Activated T-helper 2 cell treated with anti-CD3 and anti-CD28 coated beads, Interferon-gamma antibody, Interleukin-2, Interleukin-4, amounts not matched to agents 10 μg/mL and 5 μg/mL and 100 μg/mL, durations not matched to agents 14 hours and 24 hours and 36 hours (primary cell): ENCODE data around the gene KCNQ5. TPM values are rescaled to one million over a fixed set of nuclear protein-coding genes. Genes with fewer than 3 reads are reported as not detected.

Source experiments
- DNase-seq: peaks from one replicate; pipeline ENCODE4 v3.0.0; 2021; ENCODE audit warnings: low spot score
- H3K27ac Mint-ChIP-seq: one replicate; pipeline ENCODE4 v1.8.0; 2021; ENCODE audit warnings: mixed read lengths
- H3K27me3 Mint-ChIP-seq: one replicate; pipeline ENCODE4 v1.8.0; 2021; ENCODE audit warnings: low read depth, mixed read lengths
- H3K36me3 Mint-ChIP-seq: one replicate; pipeline ENCODE4 v1.8.0; 2021; ENCODE audit warnings: low read depth, mixed read lengths
- H3K4me1 Mint-ChIP-seq: one replicate; pipeline ENCODE4 v1.8.0; 2021; ENCODE audit warnings: low read depth, mixed read lengths
- H3K4me3 Mint-ChIP-seq: one replicate; pipeline ENCODE4 v1.8.0; 2021; ENCODE audit warnings: low read depth, mild to moderate bottlenecking, moderate library complexity, mixed read lengths
- H3K9me3 Mint-ChIP-seq: one replicate; pipeline ENCODE4 v1.8.0; 2021; ENCODE audit warnings: mixed read lengths
- intact Hi-C: fragments of 100-400 bp; cut with micrococcal nuclease; formaldehyde crosslinking; loops from one replicate; pipeline ENCODE4 v1.15.1; 2023
- total RNA-seq: library from RNA; stranded (reverse); gene quantifications from 2 replicates; pipeline ENCODE4 v1.2.3, GENCODE V29; 2022

The KCNQ5 gene
- total RNA-seq, 1 donor from 2014 or later: 15.3 TPM

- no peak for DNase-seq
- Mint-ChIP-seq H3K4me1 (peaks cover 37% of the 10 kb centered on the region), H3K27me3 (no peaks in the 10 kb centered on the region), H3K9me3 (peaks cover 3% of the 10 kb centered on the region), H3K27ac (peak overlapping the region; percentile 29), H3K36me3 (peaks cover 11% of the 10 kb centered on the region), H3K4me3 (no peak overlapping the region)
- intact Hi-C loops: loop anchor here (1.0 to 2.0 kb wide), 3 partner anchors 8 to 91 kb away; no protein-coding TSS in a partner anchor
Observed at GRCh38 chr6:72739368-72739779, 117.5 kb downstream of the KCNQ5 start.

GRCh38 chr6:72740135-72740534, 118.3 kb downstream of the KCNQ5 start:
- intact Hi-C loops: loop anchor here (2.0 kb wide), 1 partner anchor 119 kb away; no protein-coding TSS in a partner anchor
- H3K36me3 Mint-ChIP-seq: peaks cover 11% of the 10 kb centered on the region
- no peaks in the 10 kb centered on the region for H3K27me3 Mint-ChIP-seq
- no peak overlapping the region for H3K4me3 Mint-ChIP-seq
- peaks cover 37% of the 10 kb centered on the region for H3K4me1 Mint-ChIP-seq
- H3K9me3 Mint-ChIP-seq: peaks cover 3% of the 10 kb centered on the region
- no peak for DNase-seq
- peak overlapping the region; percentile 47 for H3K27ac Mint-ChIP-seq

GRCh38 chr6:72741083-72741482, 119.2 kb downstream of the KCNQ5 start:
- no peak for DNase-seq
- Mint-ChIP-seq H3K4me3 (no peak overlapping the region), H3K4me1 (peaks cover 44% of the 10 kb centered on the region), H3K27me3 (no peaks in the 10 kb centered on the region), H3K27ac (no peak overlapping the region), H3K36me3 (peaks cover 14% of the 10 kb centered on the region), H3K9me3 (peaks cover 1% of the 10 kb centered on the region)
- intact Hi-C loops: loop anchor here (2.0 kb wide), 1 partner anchor 120 kb away; no protein-coding TSS in a partner anchor

- intact Hi-C loops: no loop called here
- H3K27me3 Mint-ChIP-seq: no peaks in the 10 kb centered on the region
- H3K9me3 Mint-ChIP-seq: no peaks in the 10 kb centered on the region
- no peak for DNase-seq
- no peak overlapping the region for H3K4me3 Mint-ChIP-seq
- H3K27ac Mint-ChIP-seq: no peak overlapping the region
- H3K36me3 Mint-ChIP-seq: peaks cover 13% of the 10 kb centered on the region
- peaks cover 46% of the 10 kb centered on the region for H3K4me1 Mint-ChIP-seq
Observed at GRCh38 chr6:72742001-72742673, 120.3 kb downstream of the KCNQ5 start.

- no peak for DNase-seq
- peaks cover 5% of the 10 kb centered on the region for H3K36me3 Mint-ChIP-seq
- intact Hi-C loops: no loop called here
- no peaks in the 10 kb centered on the region for H3K9me3 Mint-ChIP-seq
- H3K27me3 Mint-ChIP-seq: no peaks in the 10 kb centered on the region
- peaks cover 24% of the 10 kb centered on the region for H3K4me1 Mint-ChIP-seq
- H3K4me3 Mint-ChIP-seq: no peak overlapping the region
- no peak overlapping the region for H3K27ac Mint-ChIP-seq
Observed at GRCh38 chr6:72746276-72746675, 124.4 kb downstream of the KCNQ5 start.

- Mint-ChIP-seq H3K36me3 (peaks cover 5% of the 10 kb centered on the region), H3K4me1 (peaks cover 15% of the 10 kb centered on the region), H3K27me3 (no peaks in the 10 kb centered on the region), H3K9me3 (no peaks in the 10 kb centered on the region), H3K4me3 (no peak overlapping the region), H3K27ac (no peak overlapping the region)
- DNase-seq: no peak
- intact Hi-C loops: loop anchor here (2.0 kb wide), 1 partner anchor 128 kb away; no protein-coding TSS in a partner anchor
Observed at GRCh38 chr6:72748759-72749158, 126.9 kb downstream of the KCNQ5 start.

- no peak for DNase-seq
- Mint-ChIP-seq H3K4me3 (no peak overlapping the region), H3K36me3 (no peaks in the 10 kb centered on the region), H3K27ac (no peak overlapping the region), H3K9me3 (no peaks in the 10 kb centered on the region), H3K27me3 (no peaks in the 10 kb centered on the region), H3K4me1 (peaks cover 10% of the 10 kb centered on the region)
- intact Hi-C loops: no loop called here
Observed at GRCh38 chr6:72755752-72756151, 133.9 kb downstream of the KCNQ5 start.

GRCh38 chr6:72757048-72757447, 135.2 kb downstream of the KCNQ5 start:
- H3K4me3 Mint-ChIP-seq: no peak overlapping the region
- H3K36me3 Mint-ChIP-seq: no peaks in the 10 kb centered on the region
- no peak for DNase-seq
- no peaks in the 10 kb centered on the region for H3K9me3 Mint-ChIP-seq
- no peak overlapping the region for H3K27ac Mint-ChIP-seq
- intact Hi-C loops: no loop called here
- peaks cover 10% of the 10 kb centered on the region for H3K4me1 Mint-ChIP-seq
- H3K27me3 Mint-ChIP-seq: no peaks in the 10 kb centered on the region

- Mint-ChIP-seq H3K4me3 (no peak overlapping the region), H3K4me1 (peaks cover 10% of the 10 kb centered on the region), H3K36me3 (no peaks in the 10 kb centered on the region), H3K9me3 (no peaks in the 10 kb centered on the region), H3K27ac (no peak overlapping the region), H3K27me3 (no peaks in the 10 kb centered on the region)
- intact Hi-C loops: no loop called here
- no peak for DNase-seq
Observed at GRCh38 chr6:72757926-72758325, 136.1 kb downstream of the KCNQ5 start.

GRCh38 chr6:72758901-72759300, 137.0 kb downstream of the KCNQ5 start:
- Mint-ChIP-seq H3K27ac (no peak overlapping the region), H3K36me3 (no peaks in the 10 kb centered on the region), H3K4me3 (no peak overlapping the region), H3K4me1 (peaks cover 10% of the 10 kb centered on the region), H3K27me3 (no peaks in the 10 kb centered on the region), H3K9me3 (no peaks in the 10 kb centered on the region)
- intact Hi-C loops: no loop called here
- DNase-seq: no peak

- no peak for DNase-seq
- intact Hi-C loops: no loop called here
- Mint-ChIP-seq H3K9me3 (no peaks in the 10 kb centered on the region), H3K27ac (no peak overlapping the region), H3K4me1 (peaks cover 10% of the 10 kb centered on the region), H3K36me3 (no peaks in the 10 kb centered on the region), H3K4me3 (no peak overlapping the region), H3K27me3 (no peaks in the 10 kb centered on the region)
Observed at GRCh38 chr6:72760114-72760793, 138.4 kb downstream of the KCNQ5 start.

GRCh38 chr6:72761761-72762160, 139.9 kb downstream of the KCNQ5 start:
- no peak overlapping the region for H3K4me3 Mint-ChIP-seq
- H3K36me3 Mint-ChIP-seq: no peaks in the 10 kb centered on the region
- intact Hi-C loops: no loop called here
- no peaks in the 10 kb centered on the region for H3K27me3 Mint-ChIP-seq
- DNase-seq: no peak
- no peak overlapping the region for H3K27ac Mint-ChIP-seq
- H3K9me3 Mint-ChIP-seq: no peaks in the 10 kb centered on the region
- H3K4me1 Mint-ChIP-seq: peaks cover 6% of the 10 kb centered on the region

- intact Hi-C loops: no loop called here
- Mint-ChIP-seq H3K36me3 (no peaks in the 10 kb centered on the region), H3K4me1 (peaks cover 2% of the 10 kb centered on the region), H3K4me3 (no peak overlapping the region), H3K9me3 (no peaks in the 10 kb centered on the region), H3K27ac (no peak overlapping the region), H3K27me3 (no peaks in the 10 kb centered on the region)
- DNase-seq: no peak
Observed at GRCh38 chr6:72769459-72770125, 147.7 kb downstream of the KCNQ5 start.
